CD14-positive monocyte (primary cell): Measurements from ENCODE around the gene EPSTI1. TPM values are rescaled to one million over a fixed set of nuclear protein-coding genes. Genes with fewer than 3 reads are reported as not detected.

Source experiments
- DNase-seq, 3 donors: peaks; one replicate each; pipeline ENCODE4 v3.0.0-alpha.2; 2011 to 2022
- H2AFZ ChIP-seq: 2 replicates; pipeline ENCODE4 v1.6.0; 2012; ENCODE audit warnings: mild to moderate bottlenecking, low read depth, low read length, inconsistent platforms; ENCODE audit not compliant: insufficient read depth, poor library complexity, severe bottlenecking
- H3K27ac ChIP-seq, 2 donors: 1 replicate in 1 of 2; 2 replicates in 1 of 2; pipeline ENCODE4 v1.5.1; 2012 to 2013; ENCODE audit warnings: low read length in 2 of 2, control low read depth in 1 of 2, inconsistent platforms in 1 of 2, low read depth in 1 of 2, mild to moderate bottlenecking in 1 of 2
- H3K27me3 ChIP-seq, 2 donors: one replicate each; pipeline versions ENCODE4 v1.6.0 to v1.6.1; 2011 to 2013; ENCODE audit warnings: low read length in 2 of 2; ENCODE audit not compliant: control insufficient read depth in 2 of 2, insufficient read depth in 2 of 2
- H3K36me3 ChIP-seq, 2 donors: replicated peaks in 1 of 2; 1 replicate in 1 of 2; 2 replicates in 1 of 2; pipeline versions ENCODE4 v1.5.1 to v1.6.1; 2012 to 2013; ENCODE audit warnings: low read length in 2 of 2, control low read depth in 1 of 2, inconsistent platforms in 1 of 2, mild to moderate bottlenecking in 1 of 2; ENCODE audit not compliant: insufficient read depth in 2 of 2, control insufficient read depth in 1 of 2
- H3K4me1 ChIP-seq, 2 donors: 1 replicate in 1 of 2; 2 replicates in 1 of 2; pipeline versions ENCODE4 v1.5.1 to v1.6.1; 2012 to 2013; ENCODE audit warnings: low read length in 2 of 2, control low read depth in 1 of 2, inconsistent platforms in 1 of 2, mild to moderate bottlenecking in 1 of 2, moderate library complexity in 1 of 2; ENCODE audit not compliant: insufficient read depth in 2 of 2, control insufficient read depth in 1 of 2
- H3K4me2 ChIP-seq: replicated peaks from 2 replicates; pipeline ENCODE3; 2012; ENCODE audit warnings: low read length, moderate library complexity, mild to moderate bottlenecking; ENCODE audit not compliant: poor library complexity, severe bottlenecking; ENCODE audit errors: extremely low read depth
- H3K4me3 ChIP-seq, 3 experiments: fragments of 200-600 bp in 1 of 3; sonication (generic) in 1 of 3; replicated peaks in 1 of 3; 1 replicate in 2 of 3; 2 replicates in 1 of 3; pipeline ENCODE4 v1.5.1; 2011 to 2013; ENCODE audit warnings: low read length in 3 of 3, mild to moderate bottlenecking in 3 of 3, control low read depth in 2 of 3, low read depth in 2 of 3, inconsistent platforms in 1 of 3, moderate library complexity in 1 of 3
- H3K79me2 ChIP-seq: 2 replicates; pipeline ENCODE4 v1.6.0; 2012; ENCODE audit warnings: mild to moderate bottlenecking, control low read depth, inconsistent platforms, low read length, moderate library complexity; ENCODE audit not compliant: insufficient read depth
- H3K9ac ChIP-seq: 2 replicates; pipeline ENCODE4 v1.6.0; 2017; ENCODE audit warnings: low read length, mild to moderate bottlenecking; ENCODE audit not compliant: insufficient read depth, poor library complexity, severe bottlenecking
- H3K9me3 ChIP-seq, 2 donors: replicated peaks in 1 of 2; 1 replicate in 1 of 2; 2 replicates in 1 of 2; pipeline versions ENCODE4 v1.5.1 to v1.6.1; 2012 to 2013; ENCODE audit warnings: low read length in 2 of 2, control low read depth in 1 of 2; ENCODE audit not compliant: control insufficient read depth in 1 of 2, insufficient read depth in 1 of 2
- H4K20me1 ChIP-seq: 2 replicates; pipeline ENCODE4 v1.6.0; 2012; ENCODE audit warnings: mild to moderate bottlenecking, low read length, control low read depth, moderate library complexity; ENCODE audit not compliant: insufficient read depth
- H3K27ac Mint-ChIP-seq, 7 donors: one replicate each; pipeline ENCODE4 v1.8.0; 2020; ENCODE audit warnings: mild to moderate bottlenecking in 7 of 7, mixed read lengths in 7 of 7, moderate library complexity in 6 of 7, inconsistent platforms in 2 of 7
- H3K27me3 Mint-ChIP-seq, 3 donors: one replicate each; pipeline ENCODE4 v1.8.0; 2021 to 2022; ENCODE audit warnings: low read depth in 3 of 3, mild to moderate bottlenecking in 3 of 3, mixed read lengths in 3 of 3, moderate library complexity in 3 of 3, inconsistent platforms in 1 of 3
- H3K36me3 Mint-ChIP-seq, 2 donors: one replicate each; pipeline ENCODE4 v1.8.0; 2020; ENCODE audit warnings: mixed read lengths in 2 of 2, inconsistent platforms in 1 of 2, mild to moderate bottlenecking in 1 of 2
- H3K4me1 Mint-ChIP-seq: one replicate; pipeline ENCODE4 v1.8.0; 2020; ENCODE audit warnings: mild to moderate bottlenecking, mixed read lengths
- H3K4me3 Mint-ChIP-seq, 2 donors: one replicate each; pipeline ENCODE4 v1.8.0; 2020; ENCODE audit warnings: mild to moderate bottlenecking in 2 of 2, mixed read lengths in 2 of 2, moderate library complexity in 1 of 2
- H3K9me3 Mint-ChIP-seq, 7 donors: one replicate each; pipeline ENCODE4 v1.8.0; 2020 to 2022; ENCODE audit warnings: mixed read lengths in 7 of 7, mild to moderate bottlenecking in 6 of 7, moderate library complexity in 6 of 7, inconsistent platforms in 2 of 7
- WGBS: methylation state at CpG from one replicate; pipeline ENCODE4 v1.1.5; 2013; ENCODE audit warnings: missing lambda C conversion rate; ENCODE audit not compliant: insufficient coverage; 5-methylcytosine and 5-hydroxymethylcytosine counted together
- intact Hi-C, 2 donors: fragments of 100-400 bp; cut with micrococcal nuclease; formaldehyde crosslinking; loops; one replicate each; pipeline versions ENCODE4 v1.15.0 to v1.15.1; 2023
- polyA plus RNA-seq, 3 donors: library from polyadenylated mRNA; depleted of rRNA in 1 of 3; unstranded in 2 of 3; stranded (reverse) in 1 of 3; fragments of 300-500 nt in 2 of 3; fragments of >200 nt in 1 of 3; fragmentation: Illumina TruSeq in 2 of 3; gene quantifications; 1 replicate in 2 of 3; 2 replicates in 1 of 3; pipeline ENCODE4 v1.2.3, GENCODE V29; 2012 to 2021
- TF ChIP-seq, protein P1 (sequence below): fragments of 200-600 bp; IDR thresholded peaks from one replicate; pipeline ENCODE4 v1.8.0; 2022; ENCODE audit warnings: antibody characterized with exemption, mild to moderate bottlenecking

EPSTI1 gene
- polyA plus RNA-seq, 3 donors: 14.6 to 19.9 (median 16.4) TPM

GRCh38 chr13:42836930-42837690, 154.9 kb downstream of the EPSTI1 start:
- Histone ChIP-seq H3K9ac (no peak overlapping the region), H3K4me3 (no peak overlapping the region), H4K20me1 (no peaks in the 10 kb centered on the region), H3K36me3 (no peaks in the 10 kb centered on the region), H3K27me3 (no peaks in the 10 kb centered on the region), H2AFZ (no peak overlapping the region), H3K79me2 (no peaks in the 10 kb centered on the region), H3K27ac (no peak overlapping the region), H3K9me3 (no peaks in the 10 kb centered on the region), H3K4me1 (peaks cover 0 to 9% of the 10 kb centered on the region in 2 donors), H3K4me2 (no peak overlapping the region)
- Mint-ChIP-seq H3K27me3 (no peaks in the 10 kb centered on the region), H3K27ac (no peak overlapping the region), H3K4me1 (peaks cover 8% of the 10 kb centered on the region), H3K36me3 (no peaks in the 10 kb centered on the region), H3K4me3 (no peak overlapping the region), H3K9me3 (no peaks in the 10 kb centered on the region)
- WGBS: 80% methylated on average over 5 of the region's 10 CpGs
- intact Hi-C loops: no loop called here
- TF ChIP-seq, protein P1, sequence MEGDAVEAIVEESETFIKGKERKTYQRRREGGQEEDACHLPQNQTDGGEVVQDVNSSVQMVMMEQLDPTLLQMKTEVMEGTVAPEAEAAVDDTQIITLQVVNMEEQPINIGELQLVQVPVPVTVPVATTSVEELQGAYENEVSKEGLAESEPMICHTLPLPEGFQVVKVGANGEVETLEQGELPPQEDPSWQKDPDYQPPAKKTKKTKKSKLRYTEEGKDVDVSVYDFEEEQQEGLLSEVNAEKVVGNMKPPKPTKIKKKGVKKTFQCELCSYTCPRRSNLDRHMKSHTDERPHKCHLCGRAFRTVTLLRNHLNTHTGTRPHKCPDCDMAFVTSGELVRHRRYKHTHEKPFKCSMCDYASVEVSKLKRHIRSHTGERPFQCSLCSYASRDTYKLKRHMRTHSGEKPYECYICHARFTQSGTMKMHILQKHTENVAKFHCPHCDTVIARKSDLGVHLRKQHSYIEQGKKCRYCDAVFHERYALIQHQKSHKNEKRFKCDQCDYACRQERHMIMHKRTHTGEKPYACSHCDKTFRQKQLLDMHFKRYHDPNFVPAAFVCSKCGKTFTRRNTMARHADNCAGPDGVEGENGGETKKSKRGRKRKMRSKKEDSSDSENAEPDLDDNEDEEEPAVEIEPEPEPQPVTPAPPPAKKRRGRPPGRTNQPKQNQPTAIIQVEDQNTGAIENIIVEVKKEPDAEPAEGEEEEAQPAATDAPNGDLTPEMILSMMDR: no peak
- no peak for DNase-seq

Other genes starting within 250 kb of the EPSTI1 start
- gene FAM216B, start 210.7 kb downstream of the EPSTI1 start, polyA plus RNA-seq: not detected
- gene DNAJC15, start 31.3 kb upstream of the EPSTI1 start, polyA plus RNA-seq: 10 to 100 TPM in 2 of 3 donors, 1 to 10 TPM in 1; 8.3 to 31.1 (median 22.0) TPM